ENCODE measurements around the gene NR4A1. TPM values are rescaled to one million over a fixed set of nuclear protein-coding genes. Genes with fewer than 3 reads are reported as not detected.

NR4A1 gene
- total and polyA plus RNA-seq, 7 donors, result 31.2 to 276 (median 65.9) TPM

- no peak for DNase-seq
- WGBS, 2 donors, result 67 to 79% methylated on average over 10 of the region's 10 CpGs
- TF ChIP-seq EP300 (IDR thresholded peaks at IDR 0.05), result no peak
- TF ChIP-seq POLR2AphosphoS5 (IDR thresholded peaks at IDR 0.05), result no peak
- no peak for TF ChIP-seq CTCF (IDR thresholded peaks at IDR 0.05)
- TF ChIP-seq POLR2A (IDR thresholded peaks at IDR 0.05), result no peak
- Histone ChIP-seq H3K4me1 (no peaks in the 10 kb centered on the region), H3K36me3 (no peaks in the 10 kb centered on the region), H3K4me3 (no peak overlapping the region), H3K27me3 (peaks cover 0 to 48% (median 0%) of the 10 kb centered on the region in 3 donors), H3K27ac (no peak overlapping the region), H3K9me3 (no peaks in the 10 kb centered on the region)
- intact Hi-C loops (cut with DNase I), result no loop called here
These were observed 39.0 kb downstream of the NR4A1 start for GRCh38 chr12:52090291-52090690.

- no peak for DNase-seq
- H3K4me3 ChIP-seq, result no peak overlapping the region
- no peaks in the 10 kb centered on the region for H3K4me1 ChIP-seq
- intact Hi-C loops (cut with DNase I), result no loop called here
- WGBS, 2 donors, result 37 to 59% methylated on average over 3 of the region's 3 CpGs
- H3K27ac ChIP-seq, result no peak overlapping the region
- no peak for TF ChIP-seq POLR2AphosphoS5 (IDR thresholded peaks at IDR 0.05)
- H3K9me3 ChIP-seq, result no peaks in the 10 kb centered on the region
- peaks cover 0 to 48% (median 0%) of the 10 kb centered on the region in 3 donors for H3K27me3 ChIP-seq
- H3K36me3 ChIP-seq, result no peaks in the 10 kb centered on the region
These were observed 39.8 kb downstream of the NR4A1 start for GRCh38 chr12:52091061-52091460.

GRCh38 chr12:52091869-52092268, 40.6 kb downstream of the NR4A1 start:
- no peak overlapping the region for H3K4me3 ChIP-seq
- intact Hi-C loops (cut with DNase I), result no loop called here
- no peak for DNase-seq
- H3K27ac ChIP-seq, result no peak overlapping the region
- TF ChIP-seq CTCF (IDR thresholded peaks at IDR 0.05), result no peak
- no peak for TF ChIP-seq POLR2A (IDR thresholded peaks at IDR 0.05)
- no peak for TF ChIP-seq EP300 (IDR thresholded peaks at IDR 0.05)
- no peak for TF ChIP-seq POLR2AphosphoS5 (IDR thresholded peaks at IDR 0.05)
- peaks cover 0 to 48% (median 0%) of the 10 kb centered on the region in 3 donors for H3K27me3 ChIP-seq
- WGBS, 2 donors, result 19 to 61% methylated on average over 8 of the region's 8 CpGs
- H3K36me3 ChIP-seq, result no peaks in the 10 kb centered on the region
- no peaks in the 10 kb centered on the region for H3K9me3 ChIP-seq
- H3K4me1 ChIP-seq, result no peaks in the 10 kb centered on the region

- no peaks in the 10 kb centered on the region for H3K36me3 ChIP-seq
- no peak overlapping the region for H3K4me3 ChIP-seq
- H3K4me1 ChIP-seq, result no peaks in the 10 kb centered on the region
- H3K27ac ChIP-seq, result no peak overlapping the region
- H3K9me3 ChIP-seq, result no peaks in the 10 kb centered on the region
- TF ChIP-seq EP300 (IDR thresholded peaks at IDR 0.05) (no peak), CTCF (IDR thresholded peaks at IDR 0.05) (no peak), POLR2A (IDR thresholded peaks at IDR 0.05) (no peak), POLR2AphosphoS5 (IDR thresholded peaks at IDR 0.05) (no peak)
- 21 to 71% methylated on average over 7 of the region's 7 CpGs for WGBS, 2 donors
- DNase-seq, result no peak
- intact Hi-C loops (cut with DNase I), result no loop called here
- peaks cover 0 to 50% (median 0%) of the 10 kb centered on the region in 3 donors for H3K27me3 ChIP-seq
These were observed 42.1 kb downstream of the NR4A1 start for GRCh38 chr12:52093346-52093745.

- no peaks in the 10 kb centered on the region for H3K4me1 ChIP-seq
- no peaks in the 10 kb centered on the region for H3K9me3 ChIP-seq
- 79 to 91% methylated on average over 15 of the region's 15 CpGs for WGBS, 2 donors
- intact Hi-C loops (cut with DNase I), result no loop called here
- H3K36me3 ChIP-seq, result no peaks in the 10 kb centered on the region
- no peak for TF ChIP-seq POLR2A (IDR thresholded peaks at IDR 0.05)
- TF ChIP-seq POLR2AphosphoS5 (IDR thresholded peaks at IDR 0.05), result no peak
- no peak for TF ChIP-seq EP300 (IDR thresholded peaks at IDR 0.05)
- TF ChIP-seq CTCF (IDR thresholded peaks at IDR 0.05), result no peak
- H3K27ac ChIP-seq, result no peak overlapping the region
- H3K27me3 ChIP-seq, result peaks cover 0 to 41% (median 5%) of the 10 kb centered on the region in 3 donors
- no peak overlapping the region for H3K4me3 ChIP-seq
- no peak for DNase-seq
These were observed 45.2 kb downstream of the NR4A1 start for GRCh38 chr12:52096332-52097044.
